GM18517 (cell line): ENCODE measurements around the gene KRT79.
"Not testable (repeated sequence)": the region's sequence is repeated elsewhere in the genome, so short reads cannot be mapped to it uniquely, and the experiment has no call there.

ENCODE experiments used
- ATAC-seq: cut with Tn5 transposase; IDR thresholded peaks from one replicate; pipeline ENCODE4 v1.9.1; 2021; ENCODE audit warnings: mild to moderate bottlenecking, moderate library complexity; ENCODE audit not compliant: unreplicated experiment

Gene KRT79

DNA sequence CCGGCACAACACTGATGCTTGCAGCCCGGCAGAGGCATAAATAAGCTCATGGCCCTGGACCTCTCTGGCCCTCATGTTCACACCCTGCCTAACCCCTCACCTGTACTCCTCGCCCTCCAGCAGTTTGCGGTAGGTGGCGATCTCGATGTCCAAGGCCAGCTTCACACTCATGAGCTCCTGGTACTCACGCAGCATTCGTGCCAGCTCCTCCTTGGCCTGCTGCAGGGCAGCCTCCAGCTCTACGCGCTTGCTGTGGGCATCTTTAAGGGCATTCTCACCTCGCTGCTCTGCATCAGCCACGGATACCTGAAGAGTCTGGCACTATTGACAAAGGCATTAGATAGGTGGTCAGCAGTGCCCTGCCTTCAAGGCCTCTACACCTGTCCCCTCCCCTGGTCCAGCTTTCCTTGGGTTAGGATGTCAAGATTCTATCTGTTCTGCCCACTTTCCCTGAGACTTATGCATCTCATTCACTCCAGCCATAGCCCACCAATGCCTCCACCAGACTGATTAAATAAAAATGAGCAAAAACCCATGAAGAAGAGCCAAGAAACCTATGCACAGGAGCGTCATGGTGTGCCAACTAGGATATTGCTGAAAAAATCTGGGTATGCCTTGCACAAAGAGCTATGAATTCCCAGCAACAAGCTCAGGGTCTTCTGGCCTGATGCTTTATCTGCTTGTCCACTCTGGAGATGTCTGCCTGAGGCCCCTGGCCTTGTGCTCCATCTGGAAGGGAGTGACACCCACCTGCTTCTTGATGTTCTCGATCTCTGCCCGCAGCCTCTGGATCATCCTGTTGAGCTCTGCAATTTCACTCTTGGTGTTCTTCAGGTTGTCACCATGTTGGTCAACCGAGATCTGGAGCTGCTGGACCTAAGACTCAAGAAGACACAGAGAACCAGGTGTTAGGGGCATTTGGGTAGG lies 26.3 kb downstream of the KRT79 start:
- ATAC-seq = no peak

DNA sequence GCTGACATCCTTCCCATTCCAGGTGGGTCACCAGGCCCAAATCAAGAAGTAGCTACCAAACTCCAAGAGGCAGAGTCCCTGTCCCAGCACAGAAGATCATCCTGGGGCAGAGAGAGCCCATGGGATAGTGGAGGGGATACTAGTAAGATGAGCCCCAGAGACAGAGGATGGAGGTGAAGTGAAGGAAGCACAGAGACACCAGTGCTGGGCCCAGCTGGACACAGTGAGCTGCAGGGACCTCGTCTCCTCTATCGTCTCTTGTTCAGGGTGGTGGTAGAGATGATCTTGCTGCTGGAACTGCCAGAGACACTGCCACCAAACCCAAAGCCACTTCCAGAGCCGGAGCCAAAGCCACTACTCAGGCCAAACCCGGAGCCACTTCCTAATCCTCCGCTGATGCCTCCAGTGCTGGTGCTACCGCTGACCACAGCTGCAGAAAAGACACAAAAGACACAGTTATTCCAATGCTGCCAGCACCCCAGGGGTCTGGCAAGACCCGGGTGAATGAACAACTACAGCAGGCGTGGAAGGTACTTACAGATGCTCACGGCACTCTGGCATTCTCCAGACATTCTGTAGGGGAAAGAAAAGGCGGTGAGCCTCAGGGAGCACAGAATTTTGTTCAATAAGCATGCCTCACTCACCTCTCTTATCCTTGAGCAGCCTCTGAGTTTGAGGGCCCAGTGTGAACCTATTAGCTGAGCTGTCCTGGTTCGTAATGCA lies 27.1 kb downstream of the KRT79 start:
- no peak for ATAC-seq

DNA sequence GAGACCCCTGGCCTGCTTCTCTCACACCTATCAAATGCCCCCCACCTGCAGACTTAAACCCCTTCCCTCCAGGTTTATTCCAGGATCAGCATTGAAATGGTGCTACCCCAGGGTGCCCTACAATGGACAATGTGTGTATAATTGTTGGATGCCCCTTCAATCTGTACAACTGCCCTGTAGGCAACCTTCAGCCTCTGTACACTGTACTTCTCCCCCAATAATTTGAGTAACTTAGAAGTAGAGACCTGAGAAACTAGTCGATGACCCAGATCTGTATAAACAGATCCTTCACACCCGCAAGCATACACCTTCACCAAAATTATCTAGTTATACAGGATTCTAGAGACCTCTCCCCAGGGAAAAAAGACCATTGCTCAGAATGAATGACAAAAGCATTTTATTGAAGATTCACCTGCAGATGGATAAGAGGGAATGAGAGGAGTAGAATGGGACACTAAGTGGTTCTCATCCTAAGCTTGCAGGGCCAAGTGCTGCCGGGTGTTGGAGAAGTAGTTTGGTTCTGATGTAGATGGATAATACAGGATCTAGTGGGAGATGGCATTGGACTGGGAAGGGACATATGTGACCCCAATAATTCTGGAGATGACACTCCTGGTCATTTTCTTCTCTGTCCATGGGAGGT lies 27.8 kb downstream of the KRT79 start:
- ATAC-seq = no peak

DNA sequence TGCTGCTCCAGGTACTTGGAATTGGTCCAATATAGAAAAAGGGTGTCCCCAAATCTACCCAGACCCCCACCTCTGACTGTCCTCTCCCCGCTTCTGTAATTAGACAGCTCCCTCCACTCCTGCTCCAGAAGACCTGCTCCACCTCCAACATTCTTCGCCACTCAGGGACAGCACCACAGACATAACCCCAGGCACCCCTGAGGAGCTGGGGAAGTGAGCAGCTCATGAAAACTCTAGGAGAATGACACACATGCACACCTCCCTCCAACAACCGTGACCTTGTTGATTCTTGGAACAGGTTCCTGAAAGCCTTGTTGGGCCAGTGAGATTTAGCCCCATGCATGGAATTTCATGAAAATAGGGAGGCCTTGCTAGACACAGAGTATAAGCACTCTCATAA lies 28.4 kb downstream of the KRT79 start:
- ATAC-seq = no peak

DNA sequence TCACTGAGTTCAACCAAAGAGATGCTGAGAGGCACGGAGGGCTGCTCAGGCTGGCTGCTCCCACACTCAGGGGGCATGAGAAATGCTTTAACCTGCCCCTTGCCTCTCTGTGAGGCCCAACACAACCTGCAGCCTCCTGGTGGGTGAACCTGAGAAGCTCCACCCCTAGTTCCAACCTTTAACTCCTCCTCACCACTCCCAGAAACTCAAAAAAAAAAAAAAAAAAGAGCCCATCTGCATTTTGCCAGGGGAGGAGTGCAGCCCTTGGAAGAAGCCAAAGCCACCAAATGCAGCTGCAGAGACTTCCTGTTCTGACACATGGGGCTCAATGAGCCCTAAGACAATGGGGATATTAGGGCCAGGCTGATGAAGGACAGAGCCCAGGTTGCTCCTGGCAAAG lies 29.1 kb downstream of the KRT79 start:
- no peak for ATAC-seq

DNA sequence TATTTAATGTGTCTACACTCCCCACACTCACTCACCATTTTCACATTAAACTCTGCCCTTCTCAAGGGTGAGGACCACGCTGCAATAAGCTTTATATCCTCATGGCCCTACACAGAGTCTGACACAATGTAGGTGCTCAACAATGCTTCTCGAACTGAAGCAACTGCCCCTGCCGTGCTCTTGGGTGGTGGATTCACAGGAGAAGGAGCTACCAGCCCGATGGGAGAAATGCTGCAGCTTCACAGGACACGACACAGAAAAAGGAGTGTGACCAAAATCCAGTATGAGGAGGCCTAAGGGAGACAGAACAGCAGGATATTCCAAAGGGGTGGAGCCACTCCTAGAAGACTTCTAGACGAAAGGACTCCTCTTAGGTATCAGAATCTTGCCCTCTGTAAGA lies 31.7 kb downstream of the KRT79 start:
- no peak for ATAC-seq

DNA sequence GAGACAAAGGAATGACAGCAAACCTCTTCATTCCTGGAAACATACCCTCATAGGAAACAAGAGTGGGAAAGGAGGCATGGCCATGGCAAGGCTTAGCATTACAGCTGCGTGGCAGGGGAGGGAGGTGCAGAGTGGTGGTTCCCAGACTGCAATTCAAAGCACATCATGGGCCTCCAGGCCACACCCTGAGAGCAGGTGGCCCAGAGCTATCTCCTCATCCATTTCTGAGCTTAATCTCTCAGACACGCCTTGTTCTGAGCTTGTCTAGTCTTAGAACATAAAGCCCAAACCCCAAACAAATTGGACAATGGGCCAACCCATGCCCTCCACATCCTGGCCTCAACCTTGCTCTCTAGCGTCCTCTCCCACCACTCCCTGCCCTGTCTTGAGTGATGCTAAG lies 32.3 kb downstream of the KRT79 start:
- no peak for ATAC-seq

DNA sequence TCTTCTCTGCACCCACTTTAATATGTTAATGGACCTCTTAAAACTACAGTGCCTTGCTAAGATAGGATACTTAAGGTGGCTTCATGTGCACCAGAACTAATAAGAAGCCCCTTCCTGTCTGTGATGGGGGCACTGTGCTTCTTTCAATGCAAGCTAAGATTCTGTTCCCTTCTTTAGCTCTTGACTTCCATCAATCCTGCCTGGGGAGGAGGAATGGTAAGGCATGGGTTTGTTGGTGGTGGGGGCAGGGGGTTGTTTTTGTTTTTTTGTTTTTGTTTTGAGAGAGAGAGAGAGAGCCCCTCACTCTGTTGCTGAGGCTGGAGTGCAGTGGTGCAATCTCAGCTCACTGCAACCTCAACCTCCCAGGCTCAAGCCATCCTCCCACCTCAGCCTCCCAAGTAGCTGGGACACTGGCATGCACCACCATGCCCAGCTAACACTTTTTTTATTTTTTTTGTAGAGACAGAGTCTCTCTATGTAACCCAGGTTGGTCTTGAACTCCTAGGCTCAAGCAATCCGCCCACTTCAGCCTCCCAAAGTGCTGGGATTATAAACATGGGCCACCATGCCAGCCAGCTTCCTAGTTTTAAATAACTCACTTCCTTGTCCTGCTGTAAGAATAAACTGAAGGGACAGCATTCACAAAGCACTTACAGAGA lies 33.7 kb downstream of the KRT79 start:
- ATAC-seq = no peak

DNA sequence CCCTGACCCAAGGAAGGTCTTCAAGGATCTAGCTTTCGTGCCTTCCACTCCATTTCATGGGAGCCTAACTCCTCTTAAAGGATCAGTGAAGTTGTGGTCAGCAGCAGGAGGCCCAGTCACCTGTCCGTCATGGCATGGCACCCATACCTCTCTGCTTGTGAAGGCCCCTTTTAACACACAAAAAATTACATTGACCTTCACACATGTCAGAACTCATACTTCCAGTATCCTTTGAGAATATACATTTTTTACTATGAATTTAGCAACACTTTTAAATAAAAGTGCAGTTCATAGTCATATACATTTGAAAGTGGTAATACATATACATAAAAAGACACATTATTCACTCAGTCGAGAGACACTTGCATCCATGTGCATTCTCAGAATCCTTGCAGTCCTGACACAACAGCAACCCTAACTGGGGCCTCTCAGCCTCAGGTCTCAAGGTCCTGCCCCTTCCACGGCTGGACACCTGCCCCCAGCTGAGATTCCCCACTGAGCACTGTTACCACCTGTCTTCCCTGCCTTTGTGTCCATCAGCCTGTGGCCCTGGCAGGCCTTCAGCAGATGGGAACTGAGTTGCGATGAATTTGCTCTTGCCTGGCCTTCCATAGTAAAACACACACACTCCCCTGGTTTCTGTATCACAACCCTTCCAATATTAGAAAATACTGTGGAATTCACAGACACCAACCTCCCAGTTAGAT lies 34.5 kb downstream of the KRT79 start:
- no peak for ATAC-seq

DNA sequence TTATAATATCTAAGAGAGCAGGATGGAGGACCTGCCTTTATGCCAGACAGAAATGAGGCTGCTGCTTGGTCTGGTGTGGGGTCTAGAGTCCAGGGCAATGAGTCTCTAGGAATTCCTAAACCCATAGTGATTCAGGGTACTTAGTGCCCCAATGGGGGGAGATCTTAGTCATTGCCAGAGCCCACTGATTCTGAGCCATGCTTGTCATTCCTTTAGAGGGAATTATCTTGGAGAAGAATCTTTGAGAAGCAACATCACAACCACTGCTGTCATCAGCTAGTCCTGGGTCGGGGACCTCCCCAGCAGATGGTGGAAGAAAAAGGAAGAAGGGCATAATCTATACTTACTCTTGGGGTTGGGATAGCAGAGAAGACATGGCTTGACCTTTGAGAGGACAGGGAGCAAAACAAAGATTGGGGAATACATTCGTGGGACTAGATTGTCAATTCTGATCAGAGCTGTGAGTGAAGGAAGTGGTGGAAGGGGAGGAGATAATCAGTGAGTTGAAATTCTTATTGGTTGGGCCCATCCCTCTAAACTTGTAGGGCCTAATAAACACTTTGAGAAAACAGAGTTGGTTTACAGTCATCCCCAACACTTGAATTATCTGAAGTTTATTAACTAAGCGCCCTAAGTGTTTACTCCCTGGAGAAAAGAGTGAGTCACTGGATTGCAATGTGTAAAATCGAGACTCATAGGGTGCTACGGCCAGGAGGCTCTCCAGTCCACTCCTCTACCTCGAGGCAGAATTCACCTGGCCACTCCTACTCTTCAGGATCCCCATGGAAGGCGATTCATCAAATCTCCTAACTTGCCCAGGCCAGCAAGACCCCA lies 35.2 kb downstream of the KRT79 start:
- ATAC-seq = no peak

DNA sequence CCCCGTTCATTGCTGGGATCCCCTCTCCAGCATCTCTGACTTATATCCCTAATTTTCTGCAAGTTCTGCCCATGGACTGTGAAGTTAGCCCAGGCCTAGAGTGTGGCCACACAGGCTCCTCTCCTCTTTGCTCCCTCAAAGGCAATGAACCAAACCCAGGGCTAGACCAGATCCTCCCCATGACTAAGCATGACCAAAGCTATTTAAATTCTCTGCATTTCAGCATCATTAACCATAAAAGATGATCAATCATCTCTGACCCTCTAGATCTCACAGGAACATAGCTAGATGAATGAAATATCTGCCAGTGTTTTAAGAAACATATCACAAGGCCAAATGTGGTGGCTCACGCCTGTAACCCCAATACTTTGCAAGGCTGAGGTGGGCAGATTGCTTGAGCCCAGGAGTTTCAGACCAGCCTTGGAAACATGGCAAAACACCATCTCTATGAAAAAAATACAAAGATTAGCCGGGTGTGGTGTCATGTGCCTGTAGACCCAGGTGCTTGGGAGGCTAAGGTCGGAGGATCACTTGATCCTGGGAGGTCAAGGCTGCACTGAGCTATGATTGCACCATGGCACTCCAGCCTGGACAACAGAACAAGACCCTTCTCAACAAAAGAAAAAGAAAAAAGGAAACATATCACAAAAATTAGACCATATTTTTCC lies 36.0 kb downstream of the KRT79 start:
- no peak for ATAC-seq

DNA sequence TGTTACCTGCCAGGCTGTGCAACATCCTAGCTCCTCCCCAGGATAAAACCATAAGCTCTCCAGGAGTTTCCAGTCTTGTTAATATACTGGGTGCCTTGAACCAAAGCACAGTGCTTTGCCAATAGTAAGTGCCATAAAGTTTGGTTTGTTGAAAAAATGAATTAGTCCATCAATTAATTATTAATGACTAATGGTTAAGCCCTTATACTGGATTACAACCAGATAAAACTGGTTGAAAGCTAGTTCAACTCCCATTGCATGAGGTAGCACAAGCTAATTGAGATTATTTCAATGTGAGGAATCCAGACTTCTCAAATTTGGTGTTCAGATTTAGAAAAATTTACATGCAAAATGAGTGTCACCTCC lies 36.6 kb downstream of the KRT79 start:
- ATAC-seq = no peak

DNA sequence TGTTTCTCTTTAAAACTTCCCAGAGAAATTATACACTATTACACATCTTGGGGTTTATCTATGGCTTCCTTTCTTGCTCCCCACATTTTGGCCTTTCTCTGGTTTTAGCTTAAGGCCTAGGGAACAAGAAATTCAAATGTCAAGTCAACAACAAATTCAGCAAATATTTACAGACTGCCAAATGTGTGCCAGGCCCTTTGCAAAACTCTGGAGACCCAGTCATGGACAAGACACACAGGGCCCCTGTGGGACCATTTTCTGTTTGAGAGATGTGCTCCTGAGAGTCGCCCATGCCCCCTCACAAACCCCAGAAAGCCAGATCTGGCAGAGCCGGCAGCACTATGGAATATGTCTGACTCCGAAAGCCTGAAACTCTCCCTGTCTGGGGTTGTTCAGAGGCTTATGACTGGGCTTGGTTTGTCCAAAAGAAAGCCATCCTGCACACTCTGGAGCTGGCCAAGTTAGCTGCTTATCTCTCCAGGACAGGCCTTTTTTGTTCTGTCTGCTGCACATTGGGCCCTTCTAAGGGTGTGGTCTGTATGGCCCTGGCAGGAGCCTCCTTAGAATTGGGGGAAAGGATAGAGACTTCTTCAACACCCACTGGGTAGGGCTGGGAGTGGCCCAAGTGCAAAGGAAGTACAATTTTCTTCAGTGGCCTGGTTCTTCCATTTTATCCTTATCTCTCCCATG lies 37.1 kb downstream of the KRT79 start:
- ATAC-seq = no peak

DNA sequence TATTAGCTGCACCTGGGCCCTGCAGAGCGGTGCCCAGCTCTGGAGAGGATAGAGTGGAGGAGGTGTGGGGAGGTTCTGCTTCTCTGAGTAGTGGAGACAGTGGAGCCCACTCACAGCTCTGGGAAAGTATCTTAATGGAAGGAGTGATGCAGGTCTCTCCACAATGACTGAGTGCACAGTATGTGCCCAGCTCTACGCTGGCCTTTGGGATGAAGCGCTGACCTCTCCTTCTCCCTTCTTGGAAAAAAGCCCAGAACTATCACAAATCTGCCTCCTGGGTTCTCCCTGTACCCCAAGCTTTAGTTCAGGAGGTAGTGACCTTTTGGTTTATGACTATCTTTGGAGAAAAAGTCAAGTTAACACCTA lies 37.7 kb downstream of the KRT79 start:
- ATAC-seq = no peak

DNA sequence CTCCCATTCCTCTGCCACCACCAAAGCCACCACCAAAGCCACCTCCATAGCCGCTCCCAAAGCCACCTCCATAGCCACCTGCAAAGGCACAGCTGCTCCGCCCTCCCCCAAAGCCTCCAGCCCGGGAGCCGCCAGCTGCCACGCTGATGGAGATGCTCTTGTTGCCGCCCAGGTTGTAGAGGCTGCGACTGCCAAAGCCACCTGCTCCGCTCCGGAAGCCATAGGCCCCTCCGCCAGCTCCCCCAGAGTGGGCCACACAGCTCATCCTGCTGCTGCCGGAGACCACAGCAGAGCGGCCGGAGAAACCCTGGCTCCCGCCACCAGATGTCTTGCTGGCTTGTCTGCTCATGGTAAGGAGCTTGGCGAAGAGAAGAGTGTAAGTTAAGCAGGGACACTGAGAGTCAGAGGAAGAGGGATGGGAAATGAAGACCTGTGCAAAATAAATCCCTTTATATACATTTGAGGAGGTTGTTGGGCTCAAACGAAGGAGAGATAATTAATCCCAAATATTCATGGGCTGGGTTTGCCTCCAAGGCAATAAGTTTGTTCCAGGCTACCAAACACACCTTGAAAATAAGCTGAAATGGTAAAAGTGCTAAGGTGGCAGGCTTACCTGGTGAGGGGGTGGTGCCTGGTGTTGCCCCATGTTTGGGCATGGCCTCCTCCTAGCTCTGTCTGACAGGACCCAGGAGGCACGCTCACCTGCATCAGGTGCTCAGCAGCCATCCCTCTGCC lies 38.2 kb downstream of the KRT79 start, which contains the start of gene KRT3:
Gene KRT3 (minus strand): TSS at position 424 of the 735 bp plus-strand sequence. CDS start 75 bp downstream, at position 349.
- no peak for ATAC-seq

DNA sequence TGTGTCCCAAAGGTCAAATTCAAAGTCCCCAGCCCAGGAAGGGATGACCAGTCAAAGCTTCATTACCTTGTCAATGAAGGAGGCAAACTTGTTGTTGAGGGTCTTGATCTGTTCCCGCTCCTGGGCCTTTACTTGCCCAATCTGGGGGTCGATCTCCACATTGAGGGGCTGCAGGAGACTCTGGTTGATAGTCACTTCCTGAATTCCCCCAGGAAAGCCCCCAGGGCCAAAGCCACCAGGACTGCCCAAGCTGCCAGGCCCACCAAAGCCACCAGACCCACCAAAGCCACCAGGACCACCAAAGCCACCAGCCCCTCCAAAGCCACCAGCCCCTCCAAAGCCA lies 38.8 kb downstream of the KRT79 start:
- not testable (repeated sequence) for ATAC-seq

DNA sequence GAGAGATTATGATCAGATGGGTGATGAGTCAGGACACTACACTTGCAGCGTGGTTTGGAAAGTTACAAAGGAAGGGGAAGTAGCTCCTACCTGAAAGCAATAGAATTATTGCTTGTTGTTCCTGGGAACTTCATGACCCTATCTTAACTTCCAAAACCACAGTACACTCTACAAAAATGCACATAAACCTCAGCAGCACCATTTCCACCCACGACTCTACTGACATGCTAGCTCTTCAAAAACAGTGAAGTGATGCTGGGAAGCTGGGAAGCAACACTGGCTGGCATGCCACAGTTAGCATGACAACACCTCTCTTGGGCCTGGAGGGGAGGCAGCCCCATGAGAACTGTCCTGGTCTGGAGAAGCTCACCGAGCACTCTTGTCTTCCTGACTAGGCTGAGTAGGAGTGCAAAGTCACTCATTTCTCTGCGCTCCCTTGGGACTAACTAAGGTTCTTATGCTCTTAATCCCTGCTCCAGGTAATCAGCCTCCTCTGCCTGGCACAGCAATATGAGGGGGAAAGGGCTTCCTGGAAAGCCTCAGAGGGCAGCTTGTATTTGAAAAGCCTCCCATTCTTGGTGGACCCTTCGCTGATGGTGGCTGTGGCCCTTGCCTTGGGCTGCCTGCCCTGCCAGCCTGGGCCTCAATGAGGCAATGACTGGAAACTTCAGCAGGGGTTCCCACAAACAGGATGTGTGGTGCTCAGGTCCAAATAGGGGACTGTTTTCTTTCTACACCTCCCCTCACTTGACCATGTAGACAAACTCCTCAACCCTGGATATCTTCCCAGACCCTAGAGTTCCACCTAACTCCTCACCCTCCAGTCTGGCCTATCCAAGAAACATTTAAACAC lies 39.4 kb downstream of the KRT79 start:
- ATAC-seq = no peak
